ENCODE data around the gene CTSA. TPM values are rescaled to one million over a fixed set of nuclear protein-coding genes. Genes with fewer than 3 reads are reported as not detected.

The CTSA gene
- total and polyA plus RNA-seq, 9 of the 15 experiments (the other 6 are each of a cell fraction or from before 2014, with no cell fraction given): 8.8 to 61.7 (median 28.3) TPM

DNA sequence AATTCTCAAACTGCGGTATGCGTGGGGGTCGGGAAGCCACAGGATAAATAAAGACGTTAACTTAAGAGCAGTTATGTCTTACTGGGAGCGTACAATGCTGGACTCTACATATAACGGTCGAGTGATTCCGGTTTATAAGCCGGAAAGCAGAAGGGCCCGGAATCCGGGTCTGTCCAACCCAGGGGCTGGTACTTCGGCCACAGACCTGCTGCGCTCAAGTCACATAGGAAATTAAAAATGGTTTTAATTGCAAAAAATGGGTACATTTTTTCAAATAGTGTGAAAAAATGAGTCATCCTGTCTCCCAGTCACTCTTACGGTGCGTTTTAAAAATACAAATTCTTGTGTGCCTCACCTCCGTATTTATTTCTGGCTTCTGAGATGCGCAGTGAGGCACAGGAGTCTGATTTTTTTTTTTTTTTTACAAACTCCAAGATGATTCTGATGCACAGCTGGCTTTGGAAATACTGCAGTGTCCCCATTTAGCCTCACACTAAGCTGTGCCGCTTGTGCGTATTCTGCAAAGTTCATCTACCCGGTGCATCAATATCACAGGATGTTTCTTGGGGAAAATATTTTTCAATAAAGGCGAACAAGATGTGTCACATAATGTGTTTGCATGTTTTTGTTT, 44.4 kb downstream of the CTSA start (continued):
- peak; percentile 63 for TF ChIP-seq PRDM10 (IDR thresholded peaks at IDR 0.05; ENCODE audit: partially characterized antibody)
- TF ChIP-seq KDM2B (CRISPR knock-in tag; IDR thresholded peaks at IDR 0.05): no peak
- TF ChIP-seq KLF6 (CRISPR knock-in tag; IDR thresholded peaks at IDR 0.05; ENCODE audit: borderline replicate concordance): no peak
- TF ChIP-seq, protein P1, sequence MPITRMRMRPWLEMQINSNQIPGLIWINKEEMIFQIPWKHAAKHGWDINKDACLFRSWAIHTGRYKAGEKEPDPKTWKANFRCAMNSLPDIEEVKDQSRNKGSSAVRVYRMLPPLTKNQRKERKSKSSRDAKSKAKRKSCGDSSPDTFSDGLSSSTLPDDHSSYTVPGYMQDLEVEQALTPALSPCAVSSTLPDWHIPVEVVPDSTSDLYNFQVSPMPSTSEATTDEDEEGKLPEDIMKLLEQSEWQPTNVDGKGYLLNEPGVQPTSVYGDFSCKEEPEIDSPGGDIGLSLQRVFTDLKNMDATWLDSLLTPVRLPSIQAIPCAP (CRISPR knock-in tag; IDR thresholded peaks at IDR 0.05; ENCODE audit: borderline replicate concordance): no peak
- peak in 1 of 2 experiments; percentile 86; a peak in 1 of 4 replicates for TF ChIP-seq FOXK2 (conservative IDR thresholded peaks at IDR 0.05 in 1 of 2, IDR thresholded peaks at IDR 0.05 in 1 of 2; ENCODE audit: low read depth in 2 of 2)
- TF ChIP-seq NR2F6 (CRISPR knock-in tag; IDR thresholded peaks at IDR 0.05): no peak
- TF ChIP-seq CXXC5 (CRISPR knock-in tag; IDR thresholded peaks at IDR 0.05): no peak
- TF ChIP-seq STAT5B (CRISPR knock-in tag; IDR thresholded peaks at IDR 0.05): no peak
- TF ChIP-seq ATF4 (CRISPR knock-in tag; IDR thresholded peaks at IDR 0.05): no peak
- peak; percentile 88; the same call in 1 of the 2 replicates for TF ChIP-seq TAL1 (IDR thresholded peaks at IDR 0.05)
- TF ChIP-seq MXI1 (IDR thresholded peaks at IDR 0.05; ENCODE audit: low read depth, low read length): peak; percentile 43; the same call in 1 of the 2 replicates
- TF ChIP-seq EZH2 (IDR thresholded peaks at IDR 0.05; ENCODE audit: borderline replicate concordance, low read depth, low read length): no peak
- TF ChIP-seq KDM4B (IDR thresholded peaks at IDR 0.05; ENCODE audit: borderline replicate concordance in 2 of 2, low read depth in 1 of 2): no peak
- TF ChIP-seq POLR2H (tag; IDR thresholded peaks at IDR 0.05; ENCODE audit: low read depth): no peak
- no peak for TF ChIP-seq ZNF12 (CRISPR knock-in tag; IDR thresholded peaks at IDR 0.05)
- no peak for TF ChIP-seq LARP7 (IDR thresholded peaks at IDR 0.05)
- no peak for TF ChIP-seq YY1 (IDR thresholded peaks at IDR 0.05; ENCODE audit: borderline replicate concordance in 1 of 3, control insufficient read depth in 1 of 3, extremely low read depth in 1 of 3, insufficient read depth in 3 of 3, insufficient read length in 1 of 3, insufficient replicate concordance in 2 of 3, low read depth in 1 of 3, low read length in 2 of 3)
- no peak for TF ChIP-seq ZNF212 (CRISPR knock-in tag; IDR thresholded peaks at IDR 0.05)
- no peak for TF ChIP-seq ZNF263 (CRISPR knock-in tag; IDR thresholded peaks at IDR 0.05; ENCODE audit: borderline replicate concordance)
- TF ChIP-seq CCAR2 (IDR thresholded peaks at IDR 0.05; ENCODE audit: low read depth, low read length): no peak
- TF ChIP-seq, protein P2, sequence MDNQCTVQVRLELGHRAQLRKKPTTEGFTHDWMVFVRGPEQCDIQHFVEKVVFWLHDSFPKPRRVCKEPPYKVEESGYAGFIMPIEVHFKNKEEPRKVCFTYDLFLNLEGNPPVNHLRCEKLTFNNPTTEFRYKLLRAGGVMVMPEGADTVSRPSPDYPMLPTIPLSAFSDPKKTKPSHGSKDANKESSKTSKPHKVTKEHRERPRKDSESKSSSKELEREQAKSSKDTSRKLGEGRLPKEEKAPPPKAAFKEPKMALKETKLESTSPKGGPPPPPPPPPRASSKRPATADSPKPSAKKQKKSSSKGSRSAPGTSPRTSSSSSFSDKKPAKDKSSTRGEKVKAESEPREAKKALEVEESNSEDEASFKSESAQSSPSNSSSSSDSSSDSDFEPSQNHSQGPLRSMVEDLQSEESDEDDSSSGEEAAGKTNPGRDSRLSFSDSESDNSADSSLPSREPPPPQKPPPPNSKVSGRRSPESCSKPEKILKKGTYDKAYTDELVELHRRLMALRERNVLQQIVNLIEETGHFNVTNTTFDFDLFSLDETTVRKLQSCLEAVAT (IDR thresholded peaks at IDR 0.05): peak in 1 of 2 experiments; percentile 97; a peak in 2 of 4 replicates

All from K562 (cell line).